Keratinocyte (primary cell): ENCODE data around the gene KCNQ2. TPM values are rescaled to one million over a fixed set of nuclear protein-coding genes. Genes with fewer than 3 reads are reported as not detected.
"Not testable (repeated sequence)": the region's sequence is repeated elsewhere in the genome, so short reads cannot be mapped to it uniquely, and the experiment has no call there.

Source experiments
- DNase-seq: peaks from one replicate; pipeline ENCODE4 v3.0.0-alpha.2; 2011; ENCODE audit warnings: low read depth, missing footprints, low spot score
- FAIRE-seq: peaks from 2 replicates; lab custom pipeline; 2011; peaks lifted over from hg19 to GRCh38; lab: Jason Lieb, UNC
- H2AFZ ChIP-seq: 2 replicates; pipeline ENCODE4 v1.6.0; 2012; ENCODE audit warnings: low read length, control low read depth, inconsistent platforms; ENCODE audit not compliant: control insufficient read depth
- H3K27ac ChIP-seq: 2 replicates; pipeline ENCODE4 v1.5.1; 2011; ENCODE audit warnings: low read length; ENCODE audit not compliant: control insufficient read depth, insufficient read depth
- H3K27me3 ChIP-seq: 3 replicates; pipeline ENCODE4 v1.6.0; 2011; ENCODE audit warnings: low read length; ENCODE audit not compliant: control insufficient read depth, insufficient read depth; ENCODE audit errors: extremely low read depth
- H3K36me3 ChIP-seq, 2 experiments: 2 replicates in 1 of 2; 3 replicates in 1 of 2; pipeline ENCODE4 v1.5.1; 2011; ENCODE audit warnings: low read length in 2 of 2, mild to moderate bottlenecking in 1 of 2; ENCODE audit not compliant: control insufficient read depth in 2 of 2, insufficient read depth in 2 of 2; ENCODE audit errors: extremely low read depth in 1 of 2
- H3K4me1 ChIP-seq: 3 replicates; pipeline ENCODE4 v1.5.1; 2011; ENCODE audit warnings: low read length; ENCODE audit not compliant: control insufficient read depth, insufficient read depth; ENCODE audit errors: extremely low read depth
- H3K4me2 ChIP-seq: 3 replicates; pipeline ENCODE4 v1.6.0; 2011; ENCODE audit warnings: low read depth, low read length; ENCODE audit not compliant: control insufficient read depth, insufficient read depth; ENCODE audit errors: extremely low read depth
- H3K4me3 ChIP-seq, 3 experiments: fragments of 200-600 bp in 1 of 3; sonication (generic) in 1 of 3; 2 replicates in 2 of 3; 3 replicates in 1 of 3; pipeline ENCODE4 v1.5.1; 2011 to 2016; ENCODE audit warnings: low read length in 3 of 3, mild to moderate bottlenecking in 3 of 3, control low read depth in 2 of 3, inconsistent platforms in 1 of 3, low read depth in 1 of 3, mixed read lengths in 1 of 3, mixed run types in 1 of 3, moderate library complexity in 1 of 3; ENCODE audit not compliant: control insufficient read depth in 2 of 3, insufficient read depth in 2 of 3; ENCODE audit errors: extremely low read depth in 1 of 3
- H3K79me2 ChIP-seq: 2 replicates; pipeline ENCODE4 v1.6.0; 2012; ENCODE audit warnings: low read length; ENCODE audit not compliant: control insufficient read depth, insufficient read depth
- H3K9ac ChIP-seq: 3 replicates; pipeline ENCODE4 v1.6.0; 2011; ENCODE audit warnings: low read length; ENCODE audit not compliant: control insufficient read depth, insufficient read depth; ENCODE audit errors: extremely low read depth
- H3K9me1 ChIP-seq: 3 replicates; pipeline ENCODE4 v1.6.0; 2011; ENCODE audit warnings: low read length; ENCODE audit not compliant: control insufficient read depth, insufficient read depth; ENCODE audit errors: extremely low read depth
- H3K9me3 ChIP-seq: 2 replicates; pipeline ENCODE4 v1.5.1; 2012; ENCODE audit warnings: low read depth, low read length; ENCODE audit not compliant: control insufficient read depth
- H4K20me1 ChIP-seq: 3 replicates; pipeline ENCODE4 v1.6.0; 2011; ENCODE audit warnings: low read length; ENCODE audit not compliant: control insufficient read depth, insufficient read depth; ENCODE audit errors: extremely low read depth
- EZH2 ChIP-seq: IDR thresholded peaks from one replicate; pipeline ENCODE4 v1.6.1; 2012; ENCODE audit warnings: inconsistent platforms, mild to moderate bottlenecking, low read length, moderate library complexity
- dilution Hi-C: fragments of 300-500 bp; cut with MboI; formaldehyde crosslinking; loops from one replicate; pipeline ENCODE4 v1.7.0; 2020; ENCODE audit warnings: low sequenced_read_pairs; ENCODE audit not compliant: extremely low pct_ligation_motif_present
- polyA plus RNA-seq, 5 experiments: library from polyadenylated mRNA; depleted of rRNA in 3 of 5; stranded (reverse) in 3 of 5; stranded (forward) in 1 of 5; unstranded in 1 of 5; fragments of >200 nt; gene quantifications; 1 replicate in 1 of 5; 2 replicates in 3 of 5; 3 replicates in 1 of 5; pipeline versions ENCODE4 v1.2.1 to v1.2.3, GENCODE V29; 2011 to 2012; ENCODE audit warnings: missing spikeins in 2 of 5, low read depth in 1 of 5, low replicate concordance in 1 of 5
- TF ChIP-seq, protein P1 (sequence below), 3 experiments: IDR thresholded peaks in 1 of 3; conservative IDR thresholded peaks in 1 of 3; optimal IDR thresholded peaks in 1 of 3; 2 replicates in 2 of 3; 3 replicates in 1 of 3; pipeline versions ENCODE3 to v1.5.1; 2011; ENCODE audit warnings: low read length in 3 of 3, mild to moderate bottlenecking in 3 of 3, moderate library complexity in 2 of 3, control low read depth in 1 of 3, inconsistent platforms in 1 of 3; ENCODE audit not compliant: insufficient read depth in 2 of 3; ENCODE audit errors: extremely low read depth in 1 of 3

The KCNQ2 gene
- polyA plus RNA-seq, 1 donor (not counting 4 experiments of a cell fraction or from before 2014, with no cell fraction given), result not detected

DNA sequence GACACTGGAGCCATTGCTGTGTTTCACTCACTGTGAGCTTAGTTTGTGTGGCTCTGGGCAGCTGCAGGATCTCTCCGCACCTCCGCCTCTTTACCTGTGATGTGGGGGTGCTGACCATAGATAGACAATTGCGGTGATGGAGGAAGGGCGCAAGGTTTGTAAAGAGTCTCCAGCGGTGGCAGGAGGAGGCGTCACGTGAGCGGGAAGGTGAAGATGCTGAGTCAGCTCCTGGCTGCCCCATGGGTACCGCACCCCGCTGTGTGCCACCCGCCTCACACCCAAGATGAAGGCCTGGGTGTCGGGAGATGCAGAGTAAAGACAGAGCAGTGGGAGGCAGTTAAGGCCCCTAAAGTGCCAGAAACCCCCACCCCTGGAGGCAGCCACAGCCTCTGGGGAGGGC is 9.0 kb upstream of the KCNQ2 start:
- dilution Hi-C loops, result no loop called here
- no peak overlapping the region for H3K27ac ChIP-seq
- H3K4me3 ChIP-seq, result no peak overlapping the region
- H3K9me3 ChIP-seq, result no peaks in the 10 kb centered on the region
- H3K9ac ChIP-seq, result no peak overlapping the region
- no peak overlapping the region for H2AFZ ChIP-seq
- TF ChIP-seq EZH2, result no peak
- TF ChIP-seq, protein P1, sequence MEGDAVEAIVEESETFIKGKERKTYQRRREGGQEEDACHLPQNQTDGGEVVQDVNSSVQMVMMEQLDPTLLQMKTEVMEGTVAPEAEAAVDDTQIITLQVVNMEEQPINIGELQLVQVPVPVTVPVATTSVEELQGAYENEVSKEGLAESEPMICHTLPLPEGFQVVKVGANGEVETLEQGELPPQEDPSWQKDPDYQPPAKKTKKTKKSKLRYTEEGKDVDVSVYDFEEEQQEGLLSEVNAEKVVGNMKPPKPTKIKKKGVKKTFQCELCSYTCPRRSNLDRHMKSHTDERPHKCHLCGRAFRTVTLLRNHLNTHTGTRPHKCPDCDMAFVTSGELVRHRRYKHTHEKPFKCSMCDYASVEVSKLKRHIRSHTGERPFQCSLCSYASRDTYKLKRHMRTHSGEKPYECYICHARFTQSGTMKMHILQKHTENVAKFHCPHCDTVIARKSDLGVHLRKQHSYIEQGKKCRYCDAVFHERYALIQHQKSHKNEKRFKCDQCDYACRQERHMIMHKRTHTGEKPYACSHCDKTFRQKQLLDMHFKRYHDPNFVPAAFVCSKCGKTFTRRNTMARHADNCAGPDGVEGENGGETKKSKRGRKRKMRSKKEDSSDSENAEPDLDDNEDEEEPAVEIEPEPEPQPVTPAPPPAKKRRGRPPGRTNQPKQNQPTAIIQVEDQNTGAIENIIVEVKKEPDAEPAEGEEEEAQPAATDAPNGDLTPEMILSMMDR (optimal IDR thresholded peaks at IDR 0.05 in 1 of 3, IDR thresholded peaks at IDR 0.05 in 1 of 3, conservative IDR thresholded peaks at IDR 0.05 in 1 of 3; ENCODE audit: extremely low read depth in 1 of 3, insufficient read depth in 2 of 3, low read length in 3 of 3), result no peak
- FAIRE-seq (no peak), DNase-seq (no peak)
- H3K27me3 ChIP-seq, result peaks cover 59% of the 10 kb centered on the region
- no peaks in the 10 kb centered on the region for H3K79me2 ChIP-seq
- no peaks in the 10 kb centered on the region for H3K9me1 ChIP-seq
- H4K20me1 ChIP-seq, result peaks cover 5% of the 10 kb centered on the region
- no peaks in the 10 kb centered on the region for H3K4me1 ChIP-seq
- no peak overlapping the region for H3K4me2 ChIP-seq
- no peaks in the 10 kb centered on the region for H3K36me3 ChIP-seq

DNA sequence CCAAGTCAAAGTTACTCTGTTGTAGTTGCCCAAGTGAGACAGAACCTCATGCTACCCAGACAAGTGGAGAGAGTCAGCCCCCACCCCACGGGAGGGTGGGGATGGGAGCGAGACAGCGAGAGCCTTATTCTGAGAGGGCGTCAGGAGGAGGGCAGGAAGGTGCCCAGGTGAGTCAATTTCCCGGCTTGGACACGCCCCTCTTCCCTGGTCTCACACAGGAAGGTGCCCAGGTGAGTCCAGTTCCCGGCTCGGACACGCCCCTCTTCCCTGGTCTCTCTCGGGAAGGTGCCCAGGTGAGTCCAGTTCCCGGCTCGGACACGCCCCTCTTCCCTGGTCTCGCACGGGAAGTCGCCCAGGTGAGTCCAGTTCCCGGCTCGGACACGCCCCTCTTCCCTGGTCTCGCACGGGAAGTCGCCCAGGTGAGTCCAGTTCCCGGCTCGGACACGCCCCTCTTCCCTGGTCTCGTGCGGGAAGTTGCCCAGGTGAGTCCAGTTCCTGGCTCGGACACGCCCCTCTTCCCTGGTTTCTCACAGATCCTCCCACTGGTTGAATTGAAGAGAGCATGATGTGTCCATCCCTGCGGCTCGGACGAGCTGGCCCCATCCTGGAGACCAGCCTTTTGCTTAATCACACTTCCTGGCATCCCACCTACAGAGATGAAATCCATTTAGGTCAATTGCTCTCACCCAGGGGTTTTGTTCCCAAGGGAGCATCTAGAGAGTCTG is 7.4 kb upstream of the KCNQ2 start:
- FAIRE-seq, dilution Hi-C loops, H3K9me1 ChIP-seq, H3K9me3 ChIP-seq, DNase-seq, H3K4me1 ChIP-seq, H2AFZ ChIP-seq, H3K4me2 ChIP-seq, H4K20me1 ChIP-seq, H3K36me3 ChIP-seq, H3K79me2 ChIP-seq, H3K4me3 ChIP-seq, H3K9ac ChIP-seq, H3K27ac ChIP-seq: not testable (repeated sequence)
- H3K27me3 ChIP-seq, result peaks cover 68% of the 10 kb centered on the region
